HG03521 (cell line): ENCODE data around the gene BDKRB2.

Source experiments
- ATAC-seq: cut with Tn5 transposase; IDR thresholded peaks from one replicate; pipeline ENCODE4 v1.9.1; 2021; ENCODE audit warnings: mild to moderate bottlenecking, moderate library complexity; ENCODE audit not compliant: unreplicated experiment

Gene BDKRB2

DNA sequence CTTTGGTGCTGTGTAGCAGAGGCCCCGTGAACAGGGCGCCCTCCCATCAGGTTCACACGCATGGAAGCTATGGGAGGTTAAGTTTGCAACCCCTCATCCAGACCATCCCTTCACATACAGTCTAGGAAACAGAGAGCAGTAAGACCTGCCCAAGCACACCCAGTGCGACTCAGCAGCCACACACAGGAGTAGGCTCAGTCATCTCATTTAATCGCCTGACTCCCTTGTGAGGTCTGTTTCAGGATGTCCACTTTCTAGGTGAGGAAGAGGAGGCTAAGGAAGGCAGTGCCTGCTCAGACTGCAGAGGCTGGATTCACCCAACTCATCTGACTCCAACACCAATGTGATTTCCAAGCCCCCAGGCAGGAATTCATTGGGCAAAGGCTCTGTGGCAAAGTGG, 63.3 kb downstream of the BDKRB2 start:
- ATAC-seq: no peak

DNA sequence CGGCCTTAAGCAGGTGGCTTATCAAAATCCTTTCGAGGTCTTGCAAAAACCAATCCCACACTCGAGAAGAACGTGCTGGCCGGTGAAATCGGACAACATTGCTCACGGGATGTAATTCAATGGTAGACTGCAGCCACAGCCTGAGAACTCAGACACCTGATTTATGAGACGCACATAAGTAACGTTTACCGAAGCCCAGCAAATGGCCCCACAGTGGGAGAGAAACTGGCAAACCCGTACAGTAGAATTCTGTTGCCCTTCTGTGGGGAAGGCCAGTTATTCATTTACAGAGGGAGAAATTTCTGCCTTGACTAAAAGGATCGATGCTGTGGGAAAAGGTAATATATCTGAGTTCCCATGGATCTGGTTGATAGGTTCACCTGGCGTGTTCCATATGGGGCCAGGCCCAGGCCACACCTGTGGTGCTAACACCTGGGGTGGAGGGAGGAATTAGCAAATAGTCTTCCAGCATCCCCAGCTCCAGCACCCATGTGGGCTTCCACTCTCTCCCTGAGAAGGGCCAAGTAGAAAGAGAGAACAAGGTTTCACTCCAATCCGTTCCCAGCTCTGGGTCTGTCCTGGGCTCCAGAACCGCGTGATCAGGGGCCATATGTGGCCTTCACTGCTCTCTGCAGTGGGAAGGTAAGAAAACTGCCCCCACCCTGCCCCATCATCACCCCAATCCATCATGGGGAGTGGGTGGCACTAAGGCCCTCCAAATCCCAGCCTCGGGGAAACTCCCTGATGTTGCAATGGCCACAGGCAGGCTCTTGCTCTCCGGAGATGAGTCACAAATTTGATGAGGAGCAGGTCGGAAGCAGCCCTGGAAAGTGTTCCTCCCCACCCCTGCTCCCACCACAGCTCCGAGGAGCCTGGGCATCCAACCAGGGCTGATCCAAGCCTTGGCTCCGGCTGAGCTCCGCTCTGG, 64.1 kb downstream of the BDKRB2 start:
- ATAC-seq: no peak

DNA sequence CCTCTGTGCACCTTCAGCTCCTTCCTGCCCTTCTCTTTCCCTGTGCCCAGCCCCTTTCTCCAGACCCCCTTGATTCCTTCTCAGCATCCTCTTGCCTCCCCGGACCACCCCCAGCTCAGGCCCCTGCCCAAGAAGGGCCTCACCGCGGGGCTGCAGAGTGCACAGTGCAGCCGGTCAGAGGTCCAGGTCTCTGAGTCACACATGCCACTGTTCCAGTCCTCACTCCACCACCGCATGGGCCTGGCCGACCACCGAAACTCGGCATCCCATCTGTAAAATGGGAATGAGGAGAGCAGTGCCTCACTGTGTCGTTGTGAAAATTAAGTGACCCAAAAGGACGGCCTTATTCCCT, 64.7 kb downstream of the BDKRB2 start:
- ATAC-seq: no peak

DNA sequence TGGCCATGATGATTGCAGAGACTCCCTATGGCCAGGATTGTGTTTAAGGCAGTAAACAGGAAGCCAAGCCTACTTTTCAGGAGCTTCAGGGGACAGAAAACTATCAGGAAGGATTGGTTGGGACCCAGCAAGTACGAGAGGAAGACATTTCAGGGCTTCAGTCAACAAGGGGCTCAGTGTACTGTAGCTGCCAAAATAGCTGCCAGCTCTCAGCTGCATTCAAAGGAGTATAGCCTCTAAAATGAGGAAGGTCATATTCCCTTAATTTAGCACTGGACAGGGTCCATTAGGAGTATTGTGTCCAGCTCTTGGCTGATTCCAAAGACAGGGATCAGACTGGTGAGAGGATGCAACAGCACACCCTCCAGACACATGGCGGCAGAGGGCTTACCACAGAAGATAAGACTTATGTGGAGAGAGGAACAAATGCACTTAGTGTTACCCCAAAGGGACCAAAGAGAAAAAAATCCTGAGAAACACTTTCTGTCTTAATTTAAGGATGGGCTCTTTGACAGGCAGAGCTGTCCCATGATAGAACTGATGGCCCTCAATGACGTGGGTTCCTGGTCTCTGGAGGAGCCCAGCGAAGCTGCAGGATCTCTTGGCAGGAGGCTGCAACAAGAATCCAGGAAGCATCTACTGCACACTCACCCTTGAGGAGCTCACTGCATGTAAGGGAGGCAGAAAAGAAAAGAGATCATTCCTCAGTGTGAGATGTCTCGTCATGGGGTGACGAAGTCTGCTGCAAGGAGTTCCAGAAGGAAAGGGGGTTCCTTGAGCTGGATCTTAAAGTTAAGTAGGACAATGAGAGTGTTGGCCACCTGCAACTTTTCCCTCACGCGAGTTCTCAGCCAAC, 66.2 kb downstream of the BDKRB2 start:
- no peak for ATAC-seq

DNA sequence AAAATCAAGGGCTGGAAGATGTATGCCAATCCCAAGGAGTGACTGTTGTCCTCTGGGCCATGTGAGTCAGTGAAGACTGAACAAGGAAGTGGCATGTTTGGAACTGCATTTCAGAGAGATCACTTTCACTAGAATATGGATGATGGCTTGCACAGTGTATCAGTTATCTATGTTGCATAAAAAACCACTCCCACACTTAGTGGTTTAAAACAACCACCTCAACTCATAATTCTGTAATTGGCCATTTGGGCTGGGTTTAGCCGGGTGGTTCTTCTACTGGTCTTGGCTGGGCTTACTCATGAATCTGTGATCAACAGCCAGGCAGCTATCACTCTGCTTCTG, 66.8 kb downstream of the BDKRB2 start:
- no peak for ATAC-seq

DNA sequence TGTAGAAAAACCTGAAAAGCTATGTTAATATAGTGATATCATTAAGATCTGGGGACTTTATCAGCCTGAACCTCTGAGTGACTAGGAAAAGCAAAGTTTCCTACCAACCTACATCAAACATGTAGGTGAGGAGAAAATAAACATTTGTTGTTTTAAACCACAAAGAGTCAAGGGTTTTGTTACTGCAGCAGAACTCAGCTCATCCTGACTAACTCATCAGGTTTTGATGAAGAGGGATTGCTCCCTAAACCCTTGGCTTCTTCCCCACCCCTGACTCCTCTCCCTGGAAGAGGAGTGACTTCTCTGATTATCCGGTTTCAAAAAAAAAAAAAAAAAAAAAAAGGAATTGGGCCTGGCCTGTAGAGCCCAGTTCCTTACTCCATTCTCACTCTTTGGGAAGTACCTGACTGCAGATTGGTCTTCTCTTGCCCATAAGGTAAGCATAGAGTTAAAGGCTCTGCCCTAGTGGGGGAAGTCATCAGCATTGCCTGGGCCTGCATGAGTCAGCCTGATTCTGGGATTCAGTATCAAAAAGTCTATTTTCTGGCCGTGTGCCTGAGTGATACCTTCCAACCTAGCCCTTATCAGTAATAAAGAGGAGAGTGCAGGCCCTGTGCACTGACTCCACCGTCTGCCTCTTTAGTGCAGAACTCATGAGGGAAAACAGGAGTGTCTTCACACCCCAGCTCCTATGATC, 68.3 kb downstream of the BDKRB2 start:
- ATAC-seq: no peak

DNA sequence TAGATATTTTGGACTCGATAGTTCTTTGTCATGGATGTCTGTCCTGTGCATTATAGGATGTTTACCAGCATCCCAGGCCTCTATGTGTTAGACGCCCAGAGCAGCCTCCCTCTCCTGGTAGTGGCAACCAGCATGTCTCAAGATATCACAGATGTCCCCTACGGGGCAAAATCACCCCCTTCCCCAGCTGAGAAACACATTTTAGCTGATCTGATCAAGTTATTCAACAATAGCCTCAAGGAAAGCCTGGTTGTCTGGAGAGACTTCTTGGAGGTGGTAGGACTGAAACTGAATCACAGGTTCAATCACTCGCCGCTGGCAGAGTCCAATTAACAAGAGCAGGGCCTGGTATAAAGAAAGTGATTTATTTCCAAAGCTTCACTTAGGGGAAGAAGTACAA, 69.0 kb downstream of the BDKRB2 start:
- no peak for ATAC-seq

DNA sequence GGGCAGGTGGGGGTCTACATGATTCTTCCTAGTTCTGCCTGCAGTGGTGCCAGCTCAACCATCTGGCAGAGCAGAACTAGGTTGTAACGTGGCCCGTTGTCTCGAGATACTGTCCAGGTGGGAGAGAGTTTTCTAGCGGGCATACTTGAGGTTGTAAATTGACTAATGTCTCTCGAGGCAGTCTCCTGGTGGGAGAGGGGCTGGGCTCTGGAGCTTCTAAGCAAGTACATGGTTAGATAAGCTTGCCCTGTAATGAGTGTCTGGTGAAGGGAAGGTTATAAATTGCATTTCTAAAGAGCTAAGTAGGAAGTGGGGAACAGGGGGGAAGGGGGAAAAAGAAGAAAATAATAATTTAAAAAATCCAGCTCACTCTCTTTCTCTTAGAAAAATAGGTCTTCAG, 69.5 kb downstream of the BDKRB2 start:
- ATAC-seq: no peak

DNA sequence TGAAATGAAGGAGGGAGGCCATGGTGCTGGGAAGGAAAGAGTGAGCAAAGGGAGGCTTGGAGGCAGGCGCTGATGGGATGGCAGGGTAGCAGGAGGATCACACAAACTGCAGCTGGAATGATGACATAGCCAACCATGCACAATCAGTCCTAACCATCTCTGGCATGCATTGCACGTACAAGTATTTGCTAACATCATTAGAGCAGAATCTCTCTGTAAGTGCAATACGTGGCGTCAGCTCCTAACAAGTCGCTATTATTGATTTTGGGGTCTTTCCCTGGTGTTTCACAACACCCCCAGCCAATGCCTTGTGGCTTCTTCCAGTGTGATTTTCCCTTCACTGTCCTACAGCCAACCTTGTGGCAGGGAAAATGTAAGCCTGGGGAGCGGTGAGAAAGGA, 69.9 kb downstream of the BDKRB2 start:
- no peak for ATAC-seq

DNA sequence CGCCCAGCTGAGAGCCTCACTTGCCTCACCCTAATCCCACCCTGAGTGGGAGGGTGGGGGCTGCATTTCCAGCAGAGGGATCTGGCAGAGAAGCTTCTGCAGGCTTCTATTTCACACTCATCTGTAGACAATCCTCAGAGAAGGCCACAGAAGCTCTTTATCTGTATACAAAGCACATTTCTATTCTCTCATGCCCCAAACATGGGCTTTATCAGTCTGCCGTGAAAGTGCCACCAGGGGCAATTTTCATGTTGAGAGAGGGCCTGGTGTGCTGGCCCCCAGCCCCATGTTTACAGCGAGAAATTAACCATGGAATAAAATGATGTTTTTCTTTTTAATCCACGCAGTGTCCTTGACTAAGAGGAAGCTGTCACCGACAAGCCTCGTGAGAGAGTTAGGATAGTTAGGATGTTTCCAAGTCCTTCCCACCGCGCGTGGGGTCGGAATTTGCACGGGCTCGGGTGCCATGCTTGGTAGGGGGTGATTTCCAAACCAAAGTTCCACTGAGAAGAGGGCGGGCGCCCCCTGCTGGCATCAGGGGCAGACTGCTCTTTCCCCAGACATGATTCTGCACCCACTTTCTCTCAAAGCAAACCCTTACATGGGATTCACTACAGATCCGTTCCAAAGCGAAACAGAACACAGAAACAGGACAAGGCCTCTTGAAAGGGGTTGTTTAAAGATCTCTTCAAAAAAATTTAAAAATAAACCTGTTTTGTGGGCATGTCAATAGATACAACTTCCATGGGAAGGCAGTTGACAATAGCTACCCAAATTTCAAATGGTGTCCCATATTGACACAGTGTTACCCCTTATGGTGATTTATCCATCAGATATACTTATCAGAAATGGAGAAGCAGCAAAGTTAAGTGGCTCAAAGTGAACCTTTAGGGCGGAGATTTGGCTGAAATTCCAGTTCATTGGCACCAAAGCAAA, 70.8 kb downstream of the BDKRB2 start:
- ATAC-seq: no peak

DNA sequence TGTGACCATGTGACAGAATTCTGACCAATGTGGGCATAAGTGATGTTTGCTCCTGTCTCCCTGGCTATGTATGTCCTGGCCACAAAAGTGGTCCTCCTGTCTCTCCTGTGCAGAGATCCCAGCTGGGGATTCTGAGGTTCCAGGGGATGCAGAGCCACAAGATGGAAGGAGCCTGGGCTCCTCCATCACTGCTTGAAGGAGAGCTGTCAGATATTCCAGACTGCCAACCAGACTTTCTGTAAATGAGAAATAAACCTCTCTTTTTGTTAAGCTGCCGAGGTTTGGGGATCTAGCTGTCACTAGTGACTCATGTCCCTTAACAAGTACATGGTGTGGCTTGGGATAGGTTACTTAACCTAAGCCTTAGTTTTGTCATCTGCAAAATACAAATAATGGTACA, 73.3 kb downstream of the BDKRB2 start:
- ATAC-seq: no peak

DNA sequence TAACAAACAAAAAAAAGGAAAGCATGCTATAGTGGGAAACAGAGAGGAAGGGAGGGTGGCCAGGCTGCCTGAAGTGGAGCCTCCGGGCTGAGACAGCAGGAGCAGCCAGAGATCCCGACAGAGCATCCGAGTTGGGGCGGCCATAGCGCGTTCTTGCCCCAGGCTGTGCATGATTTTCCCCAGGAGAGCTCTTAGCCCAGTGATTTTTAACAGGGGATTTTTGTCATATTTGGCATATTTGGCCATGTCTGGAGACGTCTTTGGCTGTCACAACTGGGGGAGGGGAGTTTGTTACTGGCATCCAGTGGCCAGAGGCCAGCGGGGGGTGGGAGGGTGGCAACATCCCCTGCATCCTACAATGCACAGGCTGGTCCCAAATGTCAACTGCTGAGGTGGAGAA, 74.9 kb downstream of the BDKRB2 start:
- ATAC-seq: no peak

DNA sequence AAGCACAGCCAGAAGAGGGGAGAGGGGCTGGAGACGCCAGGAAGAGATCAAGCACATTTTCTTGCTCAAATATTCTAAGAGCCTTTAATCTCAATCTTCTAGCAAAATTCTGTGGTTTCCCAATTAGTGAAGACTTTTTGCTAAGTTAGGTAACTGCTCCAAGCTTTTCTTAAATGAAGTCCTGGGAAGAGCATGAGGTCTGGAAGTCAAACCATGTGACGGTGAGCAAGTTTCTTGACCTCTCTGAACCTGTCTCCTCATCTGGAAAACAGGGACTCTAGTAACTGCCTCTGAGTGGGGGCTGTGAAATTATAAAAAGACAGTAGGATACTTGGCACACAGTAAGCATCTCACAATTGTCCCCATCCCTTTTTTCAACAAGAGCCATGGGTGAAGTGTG, 75.5 kb downstream of the BDKRB2 start:
- no peak for ATAC-seq

DNA sequence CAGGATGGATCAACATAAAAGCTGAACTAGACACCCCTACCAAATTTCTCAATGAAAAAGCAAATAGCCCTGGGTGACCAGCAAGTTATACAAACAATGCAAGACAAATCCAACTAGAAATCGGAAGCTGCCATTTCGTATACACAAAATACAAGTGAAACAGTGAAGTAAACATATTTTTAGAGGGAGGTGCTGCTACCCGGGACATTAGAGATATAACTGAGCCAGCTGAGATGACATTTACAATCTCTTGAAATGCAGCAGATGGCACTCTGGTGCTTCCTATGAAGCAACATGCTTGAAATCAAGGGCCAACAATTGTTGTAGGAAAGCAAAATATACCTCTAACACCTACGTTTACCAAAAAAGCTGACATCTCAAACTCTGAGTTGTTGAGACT, 76.8 kb downstream of the BDKRB2 start:
- ATAC-seq: no peak

DNA sequence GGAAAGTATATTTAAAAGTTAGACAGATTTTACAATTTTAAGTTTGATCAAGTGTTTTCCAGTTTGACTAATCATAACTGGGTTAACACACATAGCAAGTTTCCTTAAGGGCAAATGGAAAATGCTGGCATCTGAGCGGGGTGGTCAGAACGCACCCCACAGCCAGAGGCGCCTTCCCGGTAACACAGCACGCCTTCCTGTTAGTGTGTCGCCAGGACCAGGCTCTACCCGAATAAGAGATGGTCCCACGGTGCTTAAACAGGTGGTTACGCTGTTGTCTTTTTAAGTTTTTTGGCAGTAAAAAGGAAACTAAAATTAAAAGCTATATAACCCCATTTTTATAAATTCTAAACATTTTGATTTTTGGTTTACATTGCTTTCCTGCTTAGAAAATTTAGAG, 79.4 kb downstream of the BDKRB2 start:
- ATAC-seq: no peak

DNA sequence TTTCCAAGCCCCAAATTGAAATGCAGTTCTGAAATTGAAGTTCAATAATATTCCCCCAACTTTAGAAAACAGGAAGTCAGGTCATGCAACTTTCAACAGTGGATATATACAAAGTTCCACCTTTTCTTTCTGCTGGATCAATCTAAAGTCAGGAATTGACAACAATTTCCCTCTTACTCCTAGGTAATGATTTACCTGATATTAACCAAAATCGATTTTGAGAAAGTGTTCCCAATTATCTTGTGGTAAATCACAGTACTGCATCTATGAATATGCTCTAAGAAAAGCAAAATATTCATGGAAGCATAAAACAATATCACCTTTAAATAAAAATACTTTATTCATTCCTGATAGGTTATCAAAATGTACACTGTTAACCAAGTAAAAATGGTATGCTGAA, 79.8 kb downstream of the BDKRB2 start:
- ATAC-seq: no peak

DNA sequence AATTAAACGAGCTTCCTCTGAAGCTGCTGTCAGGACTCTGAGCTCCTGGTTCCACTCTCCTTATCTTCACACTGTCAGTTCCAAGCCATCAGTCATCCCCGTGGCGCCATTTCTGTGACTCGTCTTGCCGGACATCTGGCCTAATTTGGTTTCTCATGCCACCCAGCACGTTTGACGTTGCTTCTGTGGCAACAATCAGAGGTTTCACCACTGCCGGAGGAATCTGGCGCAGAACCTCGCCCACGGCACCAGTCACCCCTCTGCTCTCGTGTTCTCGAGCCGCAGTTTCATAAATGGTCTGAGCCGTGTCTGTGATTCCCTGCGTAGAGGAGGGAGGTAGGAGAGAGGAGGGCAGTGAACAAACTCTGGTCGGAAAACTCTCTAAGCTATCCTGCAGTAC, 81.0 kb downstream of the BDKRB2 start:
- ATAC-seq: no peak

DNA sequence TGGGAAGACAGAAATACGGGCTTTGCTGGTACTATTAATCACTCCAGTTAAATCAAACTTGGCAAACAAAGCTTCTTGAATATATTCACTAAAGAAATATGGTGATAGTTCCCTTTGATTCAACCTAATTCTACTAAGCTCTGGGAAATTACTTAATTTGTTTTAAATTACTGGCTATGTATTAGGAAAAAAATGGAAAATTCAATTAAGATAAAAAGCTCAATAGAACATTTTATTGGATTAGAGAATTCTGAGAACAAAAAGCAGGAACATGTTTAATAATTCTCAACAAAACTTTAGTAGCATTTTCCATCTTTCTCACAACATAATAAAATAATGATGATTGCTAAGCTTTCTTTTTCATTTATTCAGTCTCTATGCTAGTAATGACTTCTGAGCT, 81.6 kb downstream of the BDKRB2 start:
- no peak for ATAC-seq

DNA sequence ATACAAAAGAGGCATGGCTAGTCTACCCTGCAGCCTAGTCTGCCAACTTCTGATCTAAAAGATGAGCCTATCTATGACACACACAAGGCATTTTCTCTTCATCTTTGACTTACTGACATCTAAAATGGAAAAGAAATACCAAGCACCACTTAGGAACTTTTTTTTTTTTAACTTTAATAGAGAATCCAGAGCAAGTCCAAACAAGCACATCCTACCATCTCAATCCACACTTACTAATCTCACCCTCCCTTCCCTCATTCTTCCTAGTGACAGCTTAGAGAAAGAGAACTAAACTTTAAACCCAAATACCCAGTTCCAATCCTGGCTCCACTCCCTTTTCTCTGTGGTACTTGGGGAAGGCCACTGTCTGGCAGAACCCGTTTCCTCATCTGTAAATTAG, 83.2 kb downstream of the BDKRB2 start:
- no peak for ATAC-seq
